ENCODE results near the gene HGS.

GRCh38 chr17:81690549-81690948, 6.7 kb downstream of the HGS start:
- TF ChIP-seq POLR2A (IDR thresholded peaks at IDR 0.05): no peak
- TF ChIP-seq CTCF (IDR thresholded peaks at IDR 0.05): no peak

All from thyroid gland (tissue), 4 donors.